PC-3 (cell line): ENCODE data around the gene PVALEF. TPM values are rescaled to one million over a fixed set of nuclear protein-coding genes. Genes with fewer than 3 reads are reported as not detected.

Source experiments
- ATAC-seq: fragments of 200-7000 bp; cut with Tn5 transposase; 2 replicates; pipeline ENCODE4 v1.9.1; 2020; ENCODE audit warnings: mild to moderate bottlenecking, moderate library complexity
- BruUV-seq: library from RNA; stranded (reverse); fragments of 400-500 nt; replicated peaks from 2 replicates; lab custom pipeline; 2021; lab: Mats Ljungman, UMichigan
- CTCF ChIA-PET: fragments of 300-600 bp; sonication (Branson Sonifier 250); formaldehyde crosslinking; loops from one replicate; lab custom pipeline; 2022; ENCODE audit warnings: antibody characterized with exemption; lab: Charles Lee
- POLR2A ChIA-PET: fragments of 300-600 bp; sonication (Branson Sonifier 250); formaldehyde crosslinking; loops from one replicate; lab custom pipeline; 2022; ENCODE audit warnings: antibody characterized with exemption; ENCODE audit not compliant: unreplicated experiment; lab: Charles Lee
- DNase-seq: peaks from one replicate; pipeline ENCODE4 v3.0.0-alpha.2; 2015
- H2AFZ ChIP-seq: fragments of 300-600 bp; sonication (generic); 2 replicates; pipeline ENCODE4 v1.6.0; 2016; ENCODE audit warnings: antibody characterized with exemption, low read length
- H3F3A ChIP-seq: fragments of 300-600 bp; sonication (generic); one replicate; pipeline ENCODE4 v1.6.0; 2017; ENCODE audit warnings: antibody characterized with exemption, low read length, control low read depth, mild to moderate bottlenecking; ENCODE audit not compliant: unreplicated experiment
- H3K27ac ChIP-seq: fragments of 300-600 bp; sonication (generic); 2 replicates; pipeline ENCODE4 v1.5.1; 2016; ENCODE audit warnings: mild to moderate bottlenecking, low read length
- H3K27me3 ChIP-seq: fragments of 300-600 bp; sonication (generic); 2 replicates; pipeline ENCODE4 v1.6.1; 2016; ENCODE audit warnings: low read length, mixed read lengths
- H3K36me3 ChIP-seq: fragments of 300-600 bp; sonication (generic); 2 replicates; pipeline ENCODE4 v1.6.1; 2016; ENCODE audit warnings: low read depth, mixed run types, low read length, mixed read lengths
- H3K4me1 ChIP-seq: fragments of 300-600 bp; sonication (generic); 2 replicates; pipeline ENCODE4 v1.5.1; 2016; ENCODE audit warnings: low read length; ENCODE audit not compliant: insufficient read depth
- H3K4me2 ChIP-seq: fragments of 300-600 bp; sonication (generic); 2 replicates; pipeline ENCODE4 v1.6.0; 2016; ENCODE audit warnings: low read length
- H3K4me3 ChIP-seq: fragments of 300-600 bp; sonication (generic); 2 replicates; pipeline ENCODE4 v1.5.1; 2016; ENCODE audit warnings: mild to moderate bottlenecking, low read length, mixed read lengths
- H3K79me2 ChIP-seq: fragments of 300-600 bp; sonication (generic); 2 replicates; pipeline ENCODE4 v1.6.1; 2017; ENCODE audit warnings: low read length, mixed read lengths
- H3K9ac ChIP-seq: fragments of 300-600 bp; sonication (generic); 2 replicates; pipeline ENCODE4 v1.6.0; 2016; ENCODE audit warnings: mild to moderate bottlenecking, low read length
- H3K9me2 ChIP-seq: fragments of 300-600 bp; sonication (generic); replicated peaks from 2 replicates; pipeline ENCODE4 v1.6.1; 2016; ENCODE audit warnings: mixed run types, low read length, mixed read lengths
- H3K9me3 ChIP-seq: fragments of 300-600 bp; sonication (generic); 2 replicates; pipeline ENCODE4 v1.6.1; 2016; ENCODE audit warnings: low read length, mixed read lengths
- H4K20me1 ChIP-seq: fragments of 300-600 bp; sonication (generic); 2 replicates; pipeline ENCODE4 v1.6.1; 2016; ENCODE audit warnings: low read length, mixed read lengths
- CTCF ChIP-seq: fragments of 300-600 bp; sonication (generic); conservative IDR thresholded peaks from 2 replicates; pipeline ENCODE4 v1.5.1; 2017; ENCODE audit warnings: antibody characterized with exemption, low read depth, mild to moderate bottlenecking, low read length
- EZH2 ChIP-seq: fragments of 300-600 bp; sonication (generic); IDR thresholded peaks from one replicate; pipeline ENCODE4 v1.6.1; 2017; ENCODE audit warnings: antibody characterized with exemption, mild to moderate bottlenecking, low read length; ENCODE audit not compliant: unreplicated experiment
- EZH2phosphoT487 ChIP-seq: fragments of 300-600 bp; sonication (generic); IDR thresholded peaks from 2 replicates; pipeline ENCODE4 v1.6.1; 2018; ENCODE audit warnings: mild to moderate bottlenecking, antibody characterized with exemption, low read length, borderline replicate concordance
- intact Hi-C: fragments of 100-400 bp; cut with micrococcal nuclease; formaldehyde crosslinking; loops from 2 replicates; pipeline ENCODE4 v1.9.0; 2023
- total RNA-seq: library from RNA; depleted of rRNA; stranded (reverse); fragments of >200 nt; gene quantifications from 2 replicates; pipeline ENCODE4 v1.2.3, GENCODE V29; 2014

The PVALEF gene
- total RNA-seq, 1 experiment from 2014 or later, result not detected

- ATAC-seq, result no peak
- intact Hi-C loops, result no loop called here
- Histone ChIP-seq H3K4me2 (no peak overlapping the region), H3K27me3 (no peaks in the 10 kb centered on the region), H2AFZ (no peak overlapping the region), H3K9me2 (no peaks in the 10 kb centered on the region), H4K20me1 (no peaks in the 10 kb centered on the region), H3K36me3 (no peaks in the 10 kb centered on the region), H3K79me2 (no peaks in the 10 kb centered on the region), H3K4me3 (no peak overlapping the region), H3K9ac (no peak overlapping the region), H3F3A (no peaks in the 10 kb centered on the region), H3K4me1 (no peaks in the 10 kb centered on the region), H3K9me3 (no peaks in the 10 kb centered on the region), H3K27ac (no peak overlapping the region)
- no peak for TF ChIP-seq EZH2
- TF ChIP-seq EZH2phosphoT487, result no peak
- TF ChIP-seq CTCF, result no peak
- no TSS peak for BruUV-seq
- DNase-seq, result no peak
- ChIA-PET POLR2A (no interaction called here), CTCF (no interaction called here)
These were observed 43.8 kb downstream of the PVALEF start for GRCh38 chr17:81209141-81209540.

- POLR2A ChIA-PET, result no interaction called here
- ATAC-seq (no peak), DNase-seq (no peak)
- BruUV-seq, result no TSS peak
- Histone ChIP-seq H3K9ac (no peak overlapping the region), H3K36me3 (no peaks in the 10 kb centered on the region), H3K9me2 (no peaks in the 10 kb centered on the region), H3K27ac (no peak overlapping the region), H3K4me3 (no peak overlapping the region), H3K27me3 (no peaks in the 10 kb centered on the region), H2AFZ (no peak overlapping the region), H3K4me1 (no peaks in the 10 kb centered on the region), H3K4me2 (no peak overlapping the region), H3K9me3 (no peaks in the 10 kb centered on the region), H3K79me2 (no peaks in the 10 kb centered on the region), H4K20me1 (no peaks in the 10 kb centered on the region), H3F3A (no peaks in the 10 kb centered on the region)
- CTCF ChIA-PET, result no interaction called here
- intact Hi-C loops, result no loop called here
- TF ChIP-seq CTCF, result no peak
- no peak for TF ChIP-seq EZH2
- no peak for TF ChIP-seq EZH2phosphoT487
These were observed 45.2 kb downstream of the PVALEF start for GRCh38 chr17:81210466-81210865.

- intact Hi-C loops, result no loop called here
- no peaks in the 10 kb centered on the region for H3K9me3 ChIP-seq
- no peak for ATAC-seq
- H2AFZ ChIP-seq, result no peak overlapping the region
- H3K79me2 ChIP-seq, result no peaks in the 10 kb centered on the region
- TF ChIP-seq EZH2phosphoT487 (no peak), EZH2 (no peak), CTCF (no peak)
- H3K36me3 ChIP-seq, result no peaks in the 10 kb centered on the region
- POLR2A ChIA-PET, result no interaction called here
- no peaks in the 10 kb centered on the region for H4K20me1 ChIP-seq
- H3F3A ChIP-seq, result no peaks in the 10 kb centered on the region
- BruUV-seq, result no TSS peak
- H3K9me2 ChIP-seq, result no peaks in the 10 kb centered on the region
- no peaks in the 10 kb centered on the region for H3K27me3 ChIP-seq
- no peak overlapping the region for H3K4me2 ChIP-seq
- H3K9ac ChIP-seq, result no peak overlapping the region
- CTCF ChIA-PET, result no interaction called here
- no peak overlapping the region for H3K4me3 ChIP-seq
- no peak overlapping the region for H3K27ac ChIP-seq
- no peak for DNase-seq
- no peaks in the 10 kb centered on the region for H3K4me1 ChIP-seq
These were observed 45.6 kb downstream of the PVALEF start for GRCh38 chr17:81210868-81211267.
